ENCODE measurements around the gene BACE1-AS. TPM values are rescaled to one million over a fixed set of nuclear protein-coding genes. Genes with fewer than 3 reads are reported as not detected.
"Not testable (repeated sequence)": the region's sequence is repeated elsewhere in the genome, so short reads cannot be mapped to it uniquely, and the experiment has no call there.

BACE1-AS gene
- polyA plus RNA-seq, result under 1 TPM in 1 of 3 donors, not detected in 2; 0.67 TPM

DNA sequence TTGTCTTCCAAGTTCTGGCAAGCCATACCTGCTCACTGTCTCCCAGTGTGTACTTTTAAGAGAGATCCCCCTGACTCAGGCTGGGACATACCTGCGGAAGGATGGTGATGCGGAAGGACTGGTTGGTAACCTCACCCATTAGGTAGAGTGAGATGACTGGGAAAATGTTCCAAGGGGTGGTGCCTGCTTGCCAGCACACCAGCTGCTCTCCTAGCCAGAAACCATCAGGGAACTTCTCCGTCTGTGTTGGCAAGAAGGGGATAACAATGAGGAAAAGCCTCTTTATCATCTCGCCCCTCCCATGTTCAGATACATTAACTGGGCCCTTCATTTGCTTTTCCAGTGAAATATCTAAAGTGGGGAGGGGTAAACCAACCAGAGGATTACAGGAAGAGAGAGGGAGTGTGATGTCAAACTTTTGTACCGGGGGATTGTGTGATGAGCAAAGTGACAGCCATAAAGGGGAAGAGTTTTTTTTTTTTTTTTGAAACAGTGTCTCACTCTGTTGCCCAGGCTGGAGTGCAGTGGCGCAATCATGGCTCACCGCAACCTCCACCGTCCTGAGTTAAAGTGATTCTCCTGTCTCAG lies at the start of gene BACE1-AS:
Gene BACE1-AS, plus strand, starts transcription at position 538 of the 588 bp plus-strand sequence.
- H3K27me3 Mint-ChIP-seq (ENCODE audit: low read depth in 3 of 3), result no peaks in the 10 kb centered on the region
- H3K4me3 Mint-ChIP-seq, result no peak within 1 kb of the TSS
- no peaks in the 10 kb centered on the region for H3K9me3 Mint-ChIP-seq
- no peak within 1 kb of the TSS for H3K27ac Mint-ChIP-seq
- DNase-seq, result no peak
- peaks cover 8 to 18% (median 12%) of the 10 kb centered on the region in 3 donors for H3K36me3 Mint-ChIP-seq
- no peaks in the 10 kb centered on the region for H3K4me1 Mint-ChIP-seq

DNA sequence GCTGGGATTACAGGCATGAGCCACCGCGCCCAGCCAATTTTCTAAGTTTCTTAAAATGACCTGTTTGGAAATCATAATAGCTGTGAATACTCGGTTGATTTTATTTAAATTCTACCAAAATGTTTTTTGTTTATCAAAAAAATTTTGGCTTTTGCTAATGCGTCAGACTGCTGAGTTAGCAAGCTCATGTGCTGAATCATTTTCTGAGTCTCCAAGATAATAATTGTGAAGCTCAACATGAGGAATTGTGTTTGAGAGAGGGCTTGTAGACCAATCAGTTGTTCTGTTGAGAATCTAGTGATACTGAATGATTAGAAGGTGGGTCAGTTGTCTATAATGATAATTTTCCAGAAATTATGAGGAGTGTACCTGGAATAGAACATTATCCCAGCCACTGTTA lies 42.8 kb upstream of the BACE1-AS start:
- Mint-ChIP-seq H3K27ac (no peak overlapping the region), H3K36me3 (peaks cover 30 to 46% (median 32%) of the 10 kb centered on the region in 3 donors), H3K9me3 (no peaks in the 10 kb centered on the region), H3K4me3 (no peak overlapping the region), H3K27me3 (ENCODE audit: low read depth in 3 of 3) (peaks cover 0 to 1% (median 0%) of the 10 kb centered on the region in 3 donors), H3K4me1 (no peaks in the 10 kb centered on the region)
- no peak for DNase-seq

GRCh38 chr11:117249571-117249970 lies 41.6 kb upstream of the BACE1-AS start:
- Mint-ChIP-seq H3K27ac (no peak overlapping the region), H3K36me3 (peaks cover 26 to 45% (median 31%) of the 10 kb centered on the region in 3 donors), H3K4me1 (no peaks in the 10 kb centered on the region), H3K9me3 (no peaks in the 10 kb centered on the region), H3K27me3 (ENCODE audit: low read depth in 3 of 3) (no peaks in the 10 kb centered on the region), H3K4me3 (no peak overlapping the region)
- DNase-seq, result no peak

- H3K27ac Mint-ChIP-seq, result no peak overlapping the region
Observed at GRCh38 chr11:117251506-117251905, 39.6 kb upstream of the BACE1-AS start.

GRCh38 chr11:117255966-117256365 lies 35.2 kb upstream of the BACE1-AS start:
- Mint-ChIP-seq H3K27ac (no peak overlapping the region), H3K9me3 (no peaks in the 10 kb centered on the region), H3K4me3 (no peak overlapping the region), H3K27me3 (ENCODE audit: low read depth in 3 of 3) (peaks cover 0 to 2% (median 0%) of the 10 kb centered on the region in 3 donors), H3K36me3 (peaks cover 0 to 16% (median 16%) of the 10 kb centered on the region in 3 donors), H3K4me1 (no peaks in the 10 kb centered on the region)
- DNase-seq, result no peak

More at GRCh38 chr11:117251506-117251905, 39.6 kb upstream of the BACE1-AS start:
- no peak for DNase-seq
- H3K4me1 Mint-ChIP-seq, result no peaks in the 10 kb centered on the region
- H3K27me3 Mint-ChIP-seq (ENCODE audit: low read depth in 3 of 3), result peaks cover 0 to 2% (median 0%) of the 10 kb centered on the region in 3 donors
- H3K36me3 Mint-ChIP-seq, result peaks cover 15 to 37% (median 26%) of the 10 kb centered on the region in 3 donors
- H3K9me3 Mint-ChIP-seq, result no peaks in the 10 kb centered on the region
- no peak overlapping the region for H3K4me3 Mint-ChIP-seq

- DNase-seq, result no peak
- no peak overlapping the region for H3K27ac Mint-ChIP-seq
- H3K4me1 Mint-ChIP-seq, result no peaks in the 10 kb centered on the region
- no peaks in the 10 kb centered on the region for H3K9me3 Mint-ChIP-seq
- peaks cover 0 to 2% (median 0%) of the 10 kb centered on the region in 3 donors for H3K27me3 Mint-ChIP-seq (ENCODE audit: low read depth in 3 of 3)
- H3K4me3 Mint-ChIP-seq, result no peak overlapping the region
- peaks cover 0 to 16% (median 16%) of the 10 kb centered on the region in 3 donors for H3K36me3 Mint-ChIP-seq
Observed at GRCh38 chr11:117256573-117256972, 34.6 kb upstream of the BACE1-AS start.

- Mint-ChIP-seq H3K4me1 (no peaks in the 10 kb centered on the region), H3K27me3 (ENCODE audit: low read depth in 3 of 3) (peaks cover 0 to 2% (median 0%) of the 10 kb centered on the region in 3 donors), H3K4me3 (no peak overlapping the region), H3K36me3 (peaks cover 7 to 21% (median 20%) of the 10 kb centered on the region in 3 donors), H3K27ac (no peak overlapping the region), H3K9me3 (no peaks in the 10 kb centered on the region)
- no peak for DNase-seq
Observed at GRCh38 chr11:117258576-117258975, 32.6 kb upstream of the BACE1-AS start.

DNA sequence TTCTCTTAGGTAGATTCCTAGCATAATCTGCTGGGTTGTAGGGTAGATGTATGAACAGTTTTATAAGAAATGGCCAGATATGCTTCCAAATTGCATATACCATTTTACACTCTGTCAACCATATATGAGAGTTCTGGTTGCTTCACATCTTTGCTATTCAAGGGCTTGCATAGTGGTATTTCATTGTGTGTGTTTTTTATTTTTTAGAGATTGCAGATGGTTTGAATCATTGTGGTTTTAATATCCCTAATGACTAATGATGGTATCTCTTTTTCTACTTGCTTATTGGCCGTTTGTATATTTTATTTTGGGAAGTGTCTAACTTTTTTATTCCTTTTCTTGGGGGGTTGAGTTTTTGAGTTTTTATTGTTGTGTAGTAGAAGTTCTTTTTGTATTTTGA lies 31.7 kb upstream of the BACE1-AS start:
- no peaks in the 10 kb centered on the region for H3K4me1 Mint-ChIP-seq
- H3K4me3 Mint-ChIP-seq, result no peak overlapping the region
- peaks cover 7 to 17% (median 17%) of the 10 kb centered on the region in 3 donors for H3K36me3 Mint-ChIP-seq
- peaks cover 0 to 2% (median 0%) of the 10 kb centered on the region in 3 donors for H3K27me3 Mint-ChIP-seq (ENCODE audit: low read depth in 3 of 3)
- H3K9me3 Mint-ChIP-seq, result no peaks in the 10 kb centered on the region
- DNase-seq, result no peak
- peak overlapping the region in 1 of 6 donors; percentile 1 for H3K27ac Mint-ChIP-seq

DNA sequence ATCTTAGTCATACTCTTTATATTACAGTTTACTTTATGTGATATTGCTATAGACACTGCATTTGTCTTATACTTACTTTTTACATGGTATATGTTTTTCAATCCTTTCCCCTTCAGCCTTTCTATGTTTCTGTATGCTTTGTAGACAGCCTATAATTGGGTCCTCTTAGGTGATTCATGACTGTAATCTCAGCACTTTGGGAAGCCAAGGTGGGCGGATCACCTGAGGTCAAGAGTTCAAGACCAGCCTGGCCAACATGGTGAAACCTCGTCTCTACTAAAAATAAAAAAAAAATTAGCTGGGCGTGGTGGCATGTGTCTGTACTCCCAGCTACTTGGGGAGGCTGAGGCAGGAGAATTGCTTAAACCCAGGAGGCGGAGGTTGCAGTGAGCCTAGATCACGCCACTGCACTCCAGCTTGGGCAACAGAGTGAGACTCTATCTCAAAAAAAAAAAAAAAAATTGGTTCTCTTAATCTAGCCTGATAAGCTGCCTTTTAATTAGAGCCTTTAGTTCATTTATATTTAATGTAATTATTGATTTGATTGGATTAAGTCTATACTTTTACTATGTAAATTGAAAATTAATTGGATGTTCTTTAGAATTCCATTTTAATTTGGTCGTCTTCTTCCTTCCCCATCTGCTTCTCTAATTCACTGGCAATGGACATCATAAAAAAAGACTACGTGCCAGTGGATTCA lies 26.4 kb upstream of the BACE1-AS start:
- H3K27me3 Mint-ChIP-seq (ENCODE audit: low read depth in 3 of 3); H3K27ac Mint-ChIP-seq; H3K4me1 Mint-ChIP-seq; H3K4me3 Mint-ChIP-seq; DNase-seq; H3K9me3 Mint-ChIP-seq: not testable (repeated sequence)
- H3K36me3 Mint-ChIP-seq, result peaks cover 9 to 29% (median 26%) of the 10 kb centered on the region in 3 donors

GRCh38 chr11:117265745-117266144 lies 25.4 kb upstream of the BACE1-AS start:
- no peaks in the 10 kb centered on the region for H3K9me3 Mint-ChIP-seq
- no peak for DNase-seq
- H3K27ac Mint-ChIP-seq, result no peak overlapping the region
- H3K4me3 Mint-ChIP-seq, result no peak overlapping the region
- H3K27me3 Mint-ChIP-seq (ENCODE audit: low read depth in 3 of 3), result no peaks in the 10 kb centered on the region
- H3K4me1 Mint-ChIP-seq, result no peaks in the 10 kb centered on the region
- peaks cover 8 to 29% (median 26%) of the 10 kb centered on the region in 3 donors for H3K36me3 Mint-ChIP-seq

GRCh38 chr11:117269856-117270255 lies 21.3 kb upstream of the BACE1-AS start:
- H3K27me3 Mint-ChIP-seq (ENCODE audit: low read depth in 3 of 3), result no peaks in the 10 kb centered on the region
- H3K9me3 Mint-ChIP-seq, result no peaks in the 10 kb centered on the region
- H3K4me1 Mint-ChIP-seq, result no peaks in the 10 kb centered on the region
- DNase-seq, result no peak
- peaks cover 25 to 35% (median 28%) of the 10 kb centered on the region in 3 donors for H3K36me3 Mint-ChIP-seq
- no peak overlapping the region for H3K27ac Mint-ChIP-seq
- no peak overlapping the region for H3K4me3 Mint-ChIP-seq

DNA sequence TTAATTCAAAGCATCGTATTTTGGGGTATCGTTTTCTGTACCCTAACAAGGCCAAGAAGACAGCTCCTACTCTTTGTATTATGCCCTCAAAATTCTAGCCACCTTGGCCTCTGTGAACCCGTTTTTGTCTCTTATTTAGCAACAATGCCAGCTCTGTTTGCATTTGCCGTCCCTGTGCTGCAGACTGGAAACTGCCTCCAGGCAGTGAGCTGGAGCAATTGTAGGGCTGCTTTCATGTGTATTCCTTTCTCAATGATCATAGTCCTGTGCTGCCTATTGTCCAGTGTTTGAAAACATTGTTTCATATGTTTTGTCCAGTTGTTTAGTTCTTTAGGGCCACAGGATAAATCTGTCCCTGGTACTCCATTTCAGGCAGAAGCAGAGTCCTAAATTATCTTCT lies 19.9 kb upstream of the BACE1-AS start:
- Mint-ChIP-seq H3K27ac (no peak overlapping the region), H3K4me3 (no peak overlapping the region), H3K36me3 (peaks cover 29 to 36% (median 33%) of the 10 kb centered on the region in 3 donors), H3K9me3 (no peaks in the 10 kb centered on the region), H3K4me1 (no peaks in the 10 kb centered on the region), H3K27me3 (ENCODE audit: low read depth in 3 of 3) (no peaks in the 10 kb centered on the region)
- no peak for DNase-seq

GRCh38 chr11:117272175-117272574 lies 19.0 kb upstream of the BACE1-AS start:
- not testable (repeated sequence) for H3K9me3 Mint-ChIP-seq

DNA sequence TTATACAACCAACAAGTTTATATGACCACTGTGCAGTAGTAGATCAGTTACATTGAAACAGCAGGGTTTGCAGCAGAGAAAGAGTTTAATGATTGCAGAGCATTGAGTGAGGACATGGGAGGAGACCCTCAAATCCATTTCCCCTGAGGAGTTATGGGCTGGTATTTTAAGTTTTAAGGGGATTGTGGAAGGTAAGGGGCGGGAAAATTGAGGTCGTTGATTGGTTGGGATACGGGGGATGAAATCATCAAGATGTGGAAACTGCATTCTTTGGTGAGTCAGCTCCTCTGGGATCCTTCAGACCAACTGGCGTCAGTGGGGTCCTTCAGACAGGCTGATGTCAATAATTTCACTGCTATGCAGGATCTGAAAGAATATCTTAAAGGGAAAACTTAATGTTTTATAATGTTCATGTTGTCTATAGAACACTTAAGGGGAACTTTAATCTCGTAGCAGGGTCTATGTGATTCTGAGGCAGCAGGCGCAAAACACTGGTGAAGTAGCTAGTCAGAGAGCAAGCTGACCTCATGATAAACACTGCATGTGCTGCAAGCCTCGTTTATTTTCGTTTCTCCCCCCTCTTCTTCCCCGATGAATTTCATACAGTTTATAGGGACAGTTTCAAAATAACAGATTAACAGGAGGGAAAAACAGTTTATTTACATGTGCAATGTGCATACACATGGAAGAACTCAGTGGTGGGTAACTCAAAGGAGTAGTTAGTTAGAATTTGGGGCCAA lies 17.4 kb upstream of the BACE1-AS start:
- Mint-ChIP-seq H3K27me3 (ENCODE audit: low read depth in 3 of 3) (no peaks in the 10 kb centered on the region), H3K4me1 (no peaks in the 10 kb centered on the region), H3K4me3 (no peak overlapping the region), H3K36me3 (peaks cover 20 to 32% (median 25%) of the 10 kb centered on the region in 3 donors), H3K9me3 (no peaks in the 10 kb centered on the region), H3K27ac (no peak overlapping the region)
- no peak for DNase-seq

More at GRCh38 chr11:117272175-117272574, 19.0 kb upstream of the BACE1-AS start:
- not testable (repeated sequence) for H3K4me3 Mint-ChIP-seq; DNase-seq; H3K27me3 Mint-ChIP-seq (ENCODE audit: low read depth in 3 of 3); H3K4me1 Mint-ChIP-seq; H3K27ac Mint-ChIP-seq
- peaks cover 29% of the 10 kb centered on the region in 3 donors for H3K36me3 Mint-ChIP-seq

All from immature natural killer cell (primary cell).